ENCODE measurements around the gene BTN2A1. TPM values are rescaled to one million over a fixed set of nuclear protein-coding genes. Genes with fewer than 3 reads are reported as not detected.

Gene BTN2A1
- total and polyA plus RNA-seq, 2 of the 13 experiments (the other 11 are each of a cell fraction or from before 2014, with no cell fraction given), result 16.4 to 30.4 TPM

GRCh38 chr6:26457806-26458688 lies at the start of gene BTN2A1 (continued):
- TF ChIP-seq PAWR (CRISPR knock-in tag; IDR thresholded peaks at IDR 0.05; ENCODE audit: borderline replicate concordance) (no peak), PLRG1 (conservative IDR thresholded peaks at IDR 0.05) (no peak), ZFY (CRISPR knock-in tag; IDR thresholded peaks at IDR 0.05) (0 out of 2 replicates have a peak, but pooled peaks have one; percentile 29), ZNF142 (CRISPR knock-in tag; IDR thresholded peaks at IDR 0.05) (0 out of 2 replicates have a peak, but pooled peaks have one; percentile 25), ZNF841 (CRISPR knock-in tag; IDR thresholded peaks at IDR 0.05; ENCODE audit: borderline replicate concordance) (no peak), ZBTB49 (CRISPR knock-in tag; IDR thresholded peaks at IDR 0.05; ENCODE audit: borderline replicate concordance) (no peak), ZNF431 (CRISPR knock-in tag; IDR thresholded peaks at IDR 0.05; ENCODE audit: borderline replicate concordance, low read depth) (no peak), ZNF225 (CRISPR knock-in tag; IDR thresholded peaks at IDR 0.05) (no peak), ZNF614 (CRISPR knock-in tag; IDR thresholded peaks at IDR 0.05; ENCODE audit: borderline replicate concordance) (no peak), SALL2 (CRISPR knock-in tag; IDR thresholded peaks at IDR 0.05) (0 out of 2 replicates have a peak, but pooled peaks have one; percentile 7), FOXK1 (CRISPR knock-in tag; IDR thresholded peaks at IDR 0.05; ENCODE audit: borderline replicate concordance, low read depth) (no peak), ZEB1 (IDR thresholded peaks at IDR 0.05; ENCODE audit: insufficient replicate concordance, low read depth) (no peak), SIX4 (CRISPR knock-in tag; IDR thresholded peaks at IDR 0.05) (no peak), GPN1 (CRISPR knock-in tag; IDR thresholded peaks at IDR 0.05; ENCODE audit: borderline replicate concordance) (no peak), ZNF800 (CRISPR knock-in tag; IDR thresholded peaks at IDR 0.05) (0 out of 2 replicates have a peak, but pooled peaks have one; percentile 49), ELF4 (CRISPR knock-in tag; IDR thresholded peaks at IDR 0.05; ENCODE audit: borderline replicate concordance) (no peak), RXRB (CRISPR knock-in tag; IDR thresholded peaks at IDR 0.05; ENCODE audit: borderline replicate concordance) (0 out of 2 replicates have a peak, but pooled peaks have one; percentile 7), NR2C2 (CRISPR knock-in tag; IDR thresholded peaks at IDR 0.05; ENCODE audit: borderline replicate concordance) (no peak), ZC3H4 (CRISPR knock-in tag; IDR thresholded peaks at IDR 0.05; ENCODE audit: borderline replicate concordance) (no peak)
